ENCODE results near the gene LGR6.

DNA sequence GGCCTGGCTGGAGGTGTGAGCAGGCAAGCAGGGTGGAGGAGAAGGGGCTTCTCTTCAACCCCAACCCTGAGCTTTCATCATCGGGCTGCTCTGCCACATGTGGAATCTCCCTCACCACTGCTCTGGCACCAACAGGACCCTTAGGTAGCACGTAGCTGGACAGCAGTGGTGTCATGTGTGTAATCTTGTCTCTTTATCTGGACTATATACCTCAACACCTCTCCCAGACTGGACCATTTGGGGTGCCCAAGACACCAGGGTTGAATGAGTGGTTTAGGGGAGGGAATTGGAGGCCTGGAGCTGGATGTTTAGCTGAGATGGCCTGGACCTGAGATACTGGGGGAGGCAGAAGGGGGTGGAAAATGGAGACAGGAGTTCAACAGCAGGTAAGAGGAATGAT, 85.2 kb downstream of the LGR6 start:
- TF ChIP-seq, protein P1, sequence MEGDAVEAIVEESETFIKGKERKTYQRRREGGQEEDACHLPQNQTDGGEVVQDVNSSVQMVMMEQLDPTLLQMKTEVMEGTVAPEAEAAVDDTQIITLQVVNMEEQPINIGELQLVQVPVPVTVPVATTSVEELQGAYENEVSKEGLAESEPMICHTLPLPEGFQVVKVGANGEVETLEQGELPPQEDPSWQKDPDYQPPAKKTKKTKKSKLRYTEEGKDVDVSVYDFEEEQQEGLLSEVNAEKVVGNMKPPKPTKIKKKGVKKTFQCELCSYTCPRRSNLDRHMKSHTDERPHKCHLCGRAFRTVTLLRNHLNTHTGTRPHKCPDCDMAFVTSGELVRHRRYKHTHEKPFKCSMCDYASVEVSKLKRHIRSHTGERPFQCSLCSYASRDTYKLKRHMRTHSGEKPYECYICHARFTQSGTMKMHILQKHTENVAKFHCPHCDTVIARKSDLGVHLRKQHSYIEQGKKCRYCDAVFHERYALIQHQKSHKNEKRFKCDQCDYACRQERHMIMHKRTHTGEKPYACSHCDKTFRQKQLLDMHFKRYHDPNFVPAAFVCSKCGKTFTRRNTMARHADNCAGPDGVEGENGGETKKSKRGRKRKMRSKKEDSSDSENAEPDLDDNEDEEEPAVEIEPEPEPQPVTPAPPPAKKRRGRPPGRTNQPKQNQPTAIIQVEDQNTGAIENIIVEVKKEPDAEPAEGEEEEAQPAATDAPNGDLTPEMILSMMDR (conservative IDR thresholded peaks at IDR 0.05; ENCODE audit: low read depth, low read length) = no peak
- TF ChIP-seq POLR2A (IDR thresholded peaks at IDR 0.05; ENCODE audit: low read depth, low read length) (no peak), BHLHE40 (IDR thresholded peaks at IDR 0.05; ENCODE audit: low read depth, low read length) (no peak), RAD21 (IDR thresholded peaks at IDR 0.05; ENCODE audit: low read length) (no peak), CHD1 (IDR thresholded peaks at IDR 0.05; ENCODE audit: low read depth, low read length) (no peak), NFE2L2 (IDR thresholded peaks at IDR 0.05; ENCODE audit: low read depth, low read length) (no peak), RFX5 (IDR thresholded peaks at IDR 0.05; ENCODE audit: low read depth, low read length) (no peak), FOS (IDR thresholded peaks at IDR 0.05; ENCODE audit: low read depth, low read length) (no peak), CEBPB (IDR thresholded peaks at IDR 0.05; ENCODE audit: low read depth, low read length) (no peak), MAFK (IDR thresholded peaks at IDR 0.05; ENCODE audit: low read depth, low read length) (no peak), MAZ (IDR thresholded peaks at IDR 0.05; ENCODE audit: borderline replicate concordance, low read depth, low read length) (no peak), MXI1 (IDR thresholded peaks at IDR 0.05; ENCODE audit: borderline replicate concordance, low read depth, low read length) (no peak)
- TF ChIP-seq, protein P2, sequence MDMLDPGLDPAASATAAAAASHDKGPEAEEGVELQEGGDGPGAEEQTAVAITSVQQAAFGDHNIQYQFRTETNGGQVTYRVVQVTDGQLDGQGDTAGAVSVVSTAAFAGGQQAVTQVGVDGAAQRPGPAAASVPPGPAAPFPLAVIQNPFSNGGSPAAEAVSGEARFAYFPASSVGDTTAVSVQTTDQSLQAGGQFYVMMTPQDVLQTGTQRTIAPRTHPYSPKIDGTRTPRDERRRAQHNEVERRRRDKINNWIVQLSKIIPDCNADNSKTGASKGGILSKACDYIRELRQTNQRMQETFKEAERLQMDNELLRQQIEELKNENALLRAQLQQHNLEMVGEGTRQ (IDR thresholded peaks at IDR 0.05; ENCODE audit: low read depth, low read length) = no peak
- TF ChIP-seq, protein P3, sequence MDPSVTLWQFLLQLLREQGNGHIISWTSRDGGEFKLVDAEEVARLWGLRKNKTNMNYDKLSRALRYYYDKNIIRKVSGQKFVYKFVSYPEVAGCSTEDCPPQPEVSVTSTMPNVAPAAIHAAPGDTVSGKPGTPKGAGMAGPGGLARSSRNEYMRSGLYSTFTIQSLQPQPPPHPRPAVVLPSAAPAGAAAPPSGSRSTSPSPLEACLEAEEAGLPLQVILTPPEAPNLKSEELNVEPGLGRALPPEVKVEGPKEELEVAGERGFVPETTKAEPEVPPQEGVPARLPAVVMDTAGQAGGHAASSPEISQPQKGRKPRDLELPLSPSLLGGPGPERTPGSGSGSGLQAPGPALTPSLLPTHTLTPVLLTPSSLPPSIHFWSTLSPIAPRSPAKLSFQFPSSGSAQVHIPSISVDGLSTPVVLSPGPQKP (IDR thresholded peaks at IDR 0.05; ENCODE audit: borderline replicate concordance, low read depth, low read length) = no peak
